SK-N-MC (cell line): ENCODE results near the gene DUSP16.

Source experiments
- DNase-seq: peaks from one replicate; pipeline ENCODE4 v3.0.0-alpha.2; 2011; ENCODE audit warnings: low read depth, low spot score
- H3K27ac ChIP-seq: fragments of 200-600 bp; sonication (generic); 2 replicates; pipeline ENCODE4 v1.5.1; 2016; ENCODE audit warnings: mixed run types
- H3K36me3 ChIP-seq: fragments of 200-600 bp; sonication (generic); 2 replicates; pipeline ENCODE4 v1.6.1; 2017; ENCODE audit warnings: antibody characterized with exemption, low read length, mixed read lengths; ENCODE audit not compliant: insufficient read depth
- H3K4me3 ChIP-seq: fragments of 200-600 bp; sonication (generic); 2 replicates; pipeline ENCODE4 v1.5.1; 2016
- H3K9ac ChIP-seq: fragments of 200-600 bp; sonication (generic); 2 replicates; pipeline ENCODE4 v1.8.0; 2017; ENCODE audit warnings: mixed run types, mixed read lengths; ENCODE audit not compliant: insufficient read length
- H3K9me3 ChIP-seq: fragments of 200-600 bp; sonication (generic); 2 replicates; pipeline ENCODE4 v1.6.1; 2017; ENCODE audit warnings: low read depth, mild to moderate bottlenecking, antibody characterized with exemption, low read length, moderate library complexity, mixed read lengths
- EZH2 ChIP-seq: fragments of 200-600 bp; sonication (generic); IDR thresholded peaks from one replicate; pipeline ENCODE4 v1.6.1; 2017; ENCODE audit warnings: antibody characterized with exemption
- FOXP2 ChIP-seq: optimal IDR thresholded peaks from 2 replicates; pipeline ENCODE3; 2011; ENCODE audit warnings: mild to moderate bottlenecking, moderate library complexity; ENCODE audit not compliant: insufficient read depth; ENCODE audit errors: extremely low read length, control extremely low read depth
- POLR2AphosphoS5 ChIP-seq: IDR thresholded peaks from 2 replicates; pipeline ENCODE4 v1.6.1; 2012; ENCODE audit warnings: mild to moderate bottlenecking, low read depth, low read length, borderline replicate concordance

Gene DUSP16

GRCh38 chr12:12542964-12543363 is 19.7 kb downstream of the DUSP16 start:
- Histone ChIP-seq H3K9me3 (no peaks in the 10 kb centered on the region), H3K27ac (no peak overlapping the region), H3K9ac (no peak overlapping the region), H3K4me3 (no peak overlapping the region), H3K36me3 (peaks cover 3% of the 10 kb centered on the region)
- DNase-seq = no peak
- no peak for TF ChIP-seq EZH2
- no peak for TF ChIP-seq FOXP2
- TF ChIP-seq POLR2AphosphoS5 = no peak

GRCh38 chr12:12542286-12542685 is 20.4 kb downstream of the DUSP16 start:
- DNase-seq = no peak
- no peak overlapping the region for H3K4me3 ChIP-seq
- peaks cover 3% of the 10 kb centered on the region for H3K36me3 ChIP-seq
- no peak overlapping the region for H3K27ac ChIP-seq
- H3K9ac ChIP-seq = no peak overlapping the region
- TF ChIP-seq FOXP2 (no peak), EZH2 (no peak), POLR2AphosphoS5 (no peak)
- no peaks in the 10 kb centered on the region for H3K9me3 ChIP-seq

GRCh38 chr12:12541782-12542181 is 20.9 kb downstream of the DUSP16 start:
- H3K27ac ChIP-seq = no peak overlapping the region
- TF ChIP-seq POLR2AphosphoS5 (no peak), FOXP2 (no peak), EZH2 (no peak)
- peaks cover 3% of the 10 kb centered on the region for H3K36me3 ChIP-seq
- no peak overlapping the region for H3K9ac ChIP-seq
- no peak overlapping the region for H3K4me3 ChIP-seq
- no peak for DNase-seq
- no peaks in the 10 kb centered on the region for H3K9me3 ChIP-seq

- no peak for DNase-seq
- Histone ChIP-seq H3K36me3 (peaks cover 3% of the 10 kb centered on the region), H3K27ac (no peak overlapping the region), H3K4me3 (no peak overlapping the region), H3K9ac (no peak overlapping the region), H3K9me3 (no peaks in the 10 kb centered on the region)
- TF ChIP-seq FOXP2 = no peak
- TF ChIP-seq POLR2AphosphoS5 = no peak
- no peak for TF ChIP-seq EZH2
Observed at GRCh38 chr12:12540261-12541013, 22.2 kb downstream of the DUSP16 start.

- no peak for TF ChIP-seq POLR2AphosphoS5
- no peak for TF ChIP-seq FOXP2
- no peak for TF ChIP-seq EZH2
- Histone ChIP-seq H3K9me3 (no peaks in the 10 kb centered on the region), H3K36me3 (peaks cover 3% of the 10 kb centered on the region), H3K9ac (no peak overlapping the region), H3K27ac (no peak overlapping the region), H3K4me3 (no peak overlapping the region)
- DNase-seq = no peak
Observed at GRCh38 chr12:12539028-12539810, 23.4 kb downstream of the DUSP16 start.

GRCh38 chr12:12538535-12538934 is 24.1 kb downstream of the DUSP16 start:
- DNase-seq = no peak
- TF ChIP-seq EZH2 = no peak
- TF ChIP-seq POLR2AphosphoS5 = no peak
- TF ChIP-seq FOXP2 = no peak

GRCh38 chr12:12537421-12537820 is 25.2 kb downstream of the DUSP16 start:
- TF ChIP-seq FOXP2 = no peak
- no peak for TF ChIP-seq POLR2AphosphoS5
- TF ChIP-seq EZH2 = no peak
- DNase-seq = no peak
- Histone ChIP-seq H3K9me3 (no peaks in the 10 kb centered on the region), H3K27ac (no peak overlapping the region), H3K36me3 (peaks cover 3% of the 10 kb centered on the region), H3K4me3 (no peak overlapping the region), H3K9ac (no peak overlapping the region)

More at GRCh38 chr12:12538535-12538934, 24.1 kb downstream of the DUSP16 start:
- H3K36me3 ChIP-seq = peaks cover 3% of the 10 kb centered on the region
- H3K9ac ChIP-seq = no peak overlapping the region
- no peak overlapping the region for H3K4me3 ChIP-seq
- no peaks in the 10 kb centered on the region for H3K9me3 ChIP-seq
- H3K27ac ChIP-seq = peak overlapping the region; percentile 29; the same call in 1 of the 2 replicates

- H3K9ac ChIP-seq = no peak overlapping the region
- H3K4me3 ChIP-seq = no peak overlapping the region
- H3K27ac ChIP-seq = no peak overlapping the region
- TF ChIP-seq EZH2 = no peak
- no peak for TF ChIP-seq POLR2AphosphoS5
- no peak for TF ChIP-seq FOXP2
- H3K36me3 ChIP-seq = peaks cover 3% of the 10 kb centered on the region; the same call in 1 of the 2 replicates
- H3K9me3 ChIP-seq = no peaks in the 10 kb centered on the region
- DNase-seq = no peak
Observed at GRCh38 chr12:12534975-12535374, 27.7 kb downstream of the DUSP16 start.

GRCh38 chr12:12534166-12534866 is 28.3 kb downstream of the DUSP16 start:
- H3K36me3 ChIP-seq = peaks cover 4% of the 10 kb centered on the region; the same call in 1 of the 2 replicates
- H3K27ac ChIP-seq = no peak overlapping the region
- no peak overlapping the region for H3K9ac ChIP-seq
- TF ChIP-seq FOXP2 = no peak
- TF ChIP-seq EZH2 = no peak
- TF ChIP-seq POLR2AphosphoS5 = no peak
- H3K4me3 ChIP-seq = no peak overlapping the region
- no peaks in the 10 kb centered on the region for H3K9me3 ChIP-seq
- DNase-seq = no peak
